22Rv1 (cell line): ENCODE results near the gene LDLRAD4.

Experiments
- CTCF ChIP-seq: fragments of 450-650 bp; IDR thresholded peaks from 2 replicates; pipeline ENCODE4 v1.5.1; 2017; ENCODE audit warnings: mild to moderate bottlenecking
- ZFX ChIP-seq: fragments of 450-650 bp; IDR thresholded peaks from 2 replicates; pipeline ENCODE4 v1.6.1; 2017; ENCODE audit warnings: antibody characterized with exemption, borderline replicate concordance

DNA sequence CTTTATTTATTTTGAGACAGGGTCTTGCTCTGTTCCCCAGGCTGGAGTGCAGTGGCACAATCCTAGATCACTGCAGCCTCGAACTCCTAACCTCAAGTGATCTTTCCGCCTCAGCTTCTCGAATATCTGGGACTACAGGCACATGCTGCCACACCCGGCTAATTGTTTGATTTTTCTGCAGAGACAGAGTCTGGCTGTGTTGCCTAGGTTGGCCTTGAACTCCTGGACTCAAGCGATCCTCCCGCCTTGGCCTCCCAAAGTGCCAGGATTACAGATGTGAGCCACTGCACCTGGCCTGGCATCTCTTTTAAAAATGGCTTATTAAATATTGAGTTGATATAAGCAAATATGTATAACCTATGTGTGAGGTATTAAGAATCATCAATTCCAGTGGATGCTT is 298.3 kb downstream of the LDLRAD4 start:
- TF ChIP-seq CTCF = no peak
- TF ChIP-seq ZFX = no peak
